H1 (cell line): ENCODE results near the gene FSTL4. TPM values are rescaled to one million over a fixed set of nuclear protein-coding genes. Genes with fewer than 3 reads are reported as not detected.

Experiments
- E2F6 ChIP-seq: IDR thresholded peaks from 2 replicates; pipeline ENCODE4 v1.6.1; 2012; ENCODE audit warnings: inconsistent platforms
- TEAD4 ChIP-seq: IDR thresholded peaks from 2 replicates; pipeline ENCODE4 v1.6.1; 2012; ENCODE audit warnings: low read depth, low read length, inconsistent platforms, mixed read lengths
- polyA plus RNA-seq, 7 experiments: library from polyadenylated mRNA; depleted of rRNA in 3 of 7; stranded (reverse) in 5 of 7; unstranded in 2 of 7; fragments of >200 nt in 5 of 7; fragments of 200-250 nt in 2 of 7; gene quantifications; 1 replicate in 5 of 7; 2 replicates in 1 of 7; 4 replicates in 1 of 7; pipeline versions ENCODE4 v1.2.1 to v1.2.3, GENCODE V29; 2011 to 2013; ENCODE audit warnings: missing spikeins in 2 of 7, mixed read lengths in 2 of 7
- total RNA-seq: library from RNA; stranded (reverse); fragmentation: NEBNext Ultra II Directional; extraction: Animal tissue kit (Norgen Biotek cat#: 25700); gene quantifications from 2 replicates; pipeline ENCODE4 v1.2.1, GENCODE V29; 2021

FSTL4 gene
- total and polyA plus RNA-seq, 2 of the 8 experiments (the other 6 are each of a cell fraction or from before 2014, with no cell fraction given) = 3.1 to 4.1 TPM

- no peak for TF ChIP-seq E2F6
- TF ChIP-seq TEAD4 = no peak
These were observed 165.9 kb downstream of the FSTL4 start (continued) for GRCh38 chr5:133446440-133446839.
